Body of pancreas (tissue), 4 donors: Measurements from ENCODE around the gene WWOX. TPM values are rescaled to one million over a fixed set of nuclear protein-coding genes. Genes with fewer than 3 reads are reported as not detected.

ENCODE experiments used
- ATAC-seq: fragments of 150-250 bp; one replicate; pipeline ENCODE4 v1.9.1; 2016
- DNase-seq, 4 donors: peaks; one replicate each; pipeline ENCODE4 v3.0.0-alpha.2; 2019
- H3K27ac ChIP-seq, 4 donors: fragments of 200-600 bp; sonication (generic); 1 replicate in 3 of 4; 2 replicates in 1 of 4; pipeline versions ENCODE4 v1.5.1 to v1.6.1; 2016 to 2019; ENCODE audit warnings: mild to moderate bottlenecking in 1 of 4, mixed read lengths in 1 of 4, moderate library complexity in 1 of 4
- H3K27me3 ChIP-seq, 2 donors: fragments of 200-600 bp; sonication (generic); one replicate each; pipeline ENCODE4 v1.6.0; 2016; ENCODE audit warnings: mild to moderate bottlenecking in 1 of 2
- H3K36me3 ChIP-seq, 2 donors: fragments of 200-600 bp; sonication (generic); replicated peaks in 1 of 2; 2 replicates each; pipeline ENCODE4 v1.5.1; 2016; ENCODE audit warnings: low read depth in 2 of 2; ENCODE audit not compliant: insufficient read depth in 1 of 2
- H3K4me1 ChIP-seq: fragments of 200-600 bp; sonication (generic); one replicate; pipeline ENCODE4 v1.6.0; 2016
- H3K4me3 ChIP-seq, 2 donors: fragments of 200-600 bp; sonication (generic); 1 replicate in 1 of 2; 2 replicates in 1 of 2; pipeline ENCODE4 v1.5.1; 2016 to 2019
- H3K9me3 ChIP-seq, 3 donors: fragments of 200-600 bp; sonication (generic); 1 replicate in 2 of 3; 2 replicates in 1 of 3; pipeline ENCODE4 v1.5.1; 2016
- CTCF ChIP-seq, 7 experiments: fragments of 450-650 bp in 4 of 7; fragments of 200-600 bp in 3 of 7; sonication (generic) in 3 of 7; IDR thresholded peaks; one replicate each; pipeline ENCODE4 v1.5.1; 2016 to 2019; ENCODE audit warnings: antibody characterized with exemption in 7 of 7
- POLR2A ChIP-seq, 3 donors: fragments of 450-650 bp; IDR thresholded peaks; one replicate each; pipeline ENCODE4 v1.6.1; 2016; ENCODE audit warnings: antibody characterized with exemption in 3 of 3, mild to moderate bottlenecking in 2 of 3
- whole genome bisulfite sequencing, 2 donors: methylation state at CpG; one replicate each; pipeline ENCODE4 v1.1.5; 2017; 5-methylcytosine and 5-hydroxymethylcytosine counted together
- intact Hi-C: fragments of 100-400 bp; cut with DNase I; formaldehyde crosslinking; loops from one replicate; pipeline ENCODE4 v1.15.1; 2023
- total RNA-seq, 2 donors: library from RNA; depleted of rRNA; stranded (reverse); fragments of >200 nt; gene quantifications; one replicate each; pipeline ENCODE4 v1.1.0, GENCODE V29; 2016

The WWOX gene
- total RNA-seq, 2 donors from 2014 or later, result 52.7 to 67.2 TPM

GRCh38 chr16:78816499-78817195, 717.2 kb downstream of the WWOX start:
- Histone ChIP-seq H3K9me3 (no peaks in the 10 kb centered on the region), H3K36me3 (no peaks in the 10 kb centered on the region), H3K27ac (peak overlapping the region in 1 of 4 donors; percentile 27), H3K4me1 (peaks cover 18% of the 10 kb centered on the region), H3K4me3 (no peak overlapping the region), H3K27me3 (no peaks in the 10 kb centered on the region)
- intact Hi-C loops, result no loop called here
- no peak for TF ChIP-seq CTCF (IDR thresholded peaks at IDR 0.05)
- 33 to 37% methylated on average over 2 of the region's 2 CpGs for WGBS, 2 donors
- DNase-seq (peak; percentile 29 to 74 (median 60)), ATAC-seq (peak; percentile 83)

- Histone ChIP-seq H3K4me1 (peaks cover 18% of the 10 kb centered on the region), H3K9me3 (no peaks in the 10 kb centered on the region), H3K27me3 (no peaks in the 10 kb centered on the region), H3K36me3 (no peaks in the 10 kb centered on the region), H3K4me3 (no peak overlapping the region), H3K27ac (peak overlapping the region in 1 of 4 donors; percentile 27)
- TF ChIP-seq CTCF (IDR thresholded peaks at IDR 0.05) (no peak), POLR2A (IDR thresholded peaks at IDR 0.05) (no peak)
- DNase-seq (peak in 2 of 4 donors; percentile 7 to 37), ATAC-seq (peak; percentile 23)
- intact Hi-C loops, result no loop called here
- 32 to 39% methylated on average over 5 to 6 of the region's 6 CpGs for WGBS, 2 donors
Observed at GRCh38 chr16:78817200-78817739, 717.8 kb downstream of the WWOX start.

- Histone ChIP-seq H3K4me3 (no peak overlapping the region), H3K27ac (no peak overlapping the region), H3K27me3 (no peaks in the 10 kb centered on the region), H3K4me1 (peaks cover 18% of the 10 kb centered on the region), H3K36me3 (no peaks in the 10 kb centered on the region), H3K9me3 (no peaks in the 10 kb centered on the region)
- no peak for TF ChIP-seq CTCF (IDR thresholded peaks at IDR 0.05)
- TF ChIP-seq POLR2A (IDR thresholded peaks at IDR 0.05), result no peak
- 33 to 56% methylated on average over 3 of the region's 3 CpGs for WGBS, 2 donors
- DNase-seq (no peak), ATAC-seq (no peak)
- intact Hi-C loops, result no loop called here
Observed at GRCh38 chr16:78821335-78821734, 721.9 kb downstream of the WWOX start.

GRCh38 chr16:78822509-78822908, 723.1 kb downstream of the WWOX start:
- Histone ChIP-seq H3K4me3 (no peak overlapping the region), H3K4me1 (peaks cover 7% of the 10 kb centered on the region), H3K27me3 (no peaks in the 10 kb centered on the region), H3K27ac (no peak overlapping the region), H3K9me3 (no peaks in the 10 kb centered on the region), H3K36me3 (no peaks in the 10 kb centered on the region)
- ATAC-seq, result no peak
- intact Hi-C loops, result no loop called here
- no peak for DNase-seq
- WGBS, 2 donors, result 86 to 94% methylated on average over 2 of the region's 2 CpGs
- no peak for TF ChIP-seq POLR2A (IDR thresholded peaks at IDR 0.05)
- TF ChIP-seq CTCF (IDR thresholded peaks at IDR 0.05), result no peak

- no peaks in the 10 kb centered on the region for H3K36me3 ChIP-seq
- TF ChIP-seq POLR2A (IDR thresholded peaks at IDR 0.05), result no peak
- TF ChIP-seq CTCF (IDR thresholded peaks at IDR 0.05), result no peak
- no peak overlapping the region for H3K4me3 ChIP-seq
- whole genome bisulfite sequencing, 2 donors, result 70 to 72% methylated on average over 6 of the region's 6 CpGs
- H3K27me3 ChIP-seq, result no peaks in the 10 kb centered on the region
- ATAC-seq (no peak), DNase-seq (no peak)
- peaks cover 1% of the 10 kb centered on the region for H3K4me1 ChIP-seq
- H3K27ac ChIP-seq, result no peak overlapping the region
- intact Hi-C loops, result no loop called here
- no peaks in the 10 kb centered on the region for H3K9me3 ChIP-seq
Observed at GRCh38 chr16:78823027-78823426, 723.6 kb downstream of the WWOX start.
